Measurements from ENCODE around the gene ELP2.
"Not testable (repeated sequence)": the region's sequence is repeated elsewhere in the genome, so short reads cannot be mapped to it uniquely, and the experiment has no call there.

Gene ELP2

GRCh38 chr18:36188916-36189315 is 59.2 kb downstream of the ELP2 start:
- no peak for DNase-seq (ENCODE audit: low read depth)

GRCh38 chr18:36189486-36189885 is 59.8 kb downstream of the ELP2 start:
- DNase-seq (ENCODE audit: low read depth), result no peak

- DNase-seq (ENCODE audit: low read depth), result no peak
Measured at GRCh38 chr18:36191286-36191685, 61.6 kb downstream of the ELP2 start.

GRCh38 chr18:36191711-36192110 is 62.0 kb downstream of the ELP2 start:
- DNase-seq (ENCODE audit: low read depth), result no peak

GRCh38 chr18:36194600-36195315 is 65.1 kb downstream of the ELP2 start:
- no peak for DNase-seq (ENCODE audit: low read depth)

GRCh38 chr18:36195427-36196122 is 65.9 kb downstream of the ELP2 start:
- DNase-seq (ENCODE audit: low read depth), result no peak

- no peak for DNase-seq (ENCODE audit: low read depth)
Measured at GRCh38 chr18:36196238-36196995, 66.7 kb downstream of the ELP2 start.

- no peak for DNase-seq (ENCODE audit: low read depth)
Measured at GRCh38 chr18:36197511-36198166, 67.9 kb downstream of the ELP2 start.

GRCh38 chr18:36199691-36200295 is 70.1 kb downstream of the ELP2 start:
- DNase-seq (ENCODE audit: low read depth), result no peak

GRCh38 chr18:36200354-36200771 is 70.7 kb downstream of the ELP2 start:
- DNase-seq (ENCODE audit: low read depth), result no peak

GRCh38 chr18:36201765-36202164 is 72.1 kb downstream of the ELP2 start:
- DNase-seq (ENCODE audit: low read depth), result no peak

- DNase-seq (ENCODE audit: low read depth), result no peak
Measured at GRCh38 chr18:36203360-36203895, 73.7 kb downstream of the ELP2 start.

GRCh38 chr18:36205166-36205565 is 75.5 kb downstream of the ELP2 start:
- no peak for DNase-seq (ENCODE audit: low read depth)

- DNase-seq (ENCODE audit: low read depth), result no peak
Measured at GRCh38 chr18:36207303-36207702, 77.6 kb downstream of the ELP2 start.

- not testable (repeated sequence) for DNase-seq (ENCODE audit: low read depth)
Measured at GRCh38 chr18:36207969-36208368, 78.3 kb downstream of the ELP2 start.

- no peak for DNase-seq (ENCODE audit: low read depth)
Measured at GRCh38 chr18:36211612-36212065, 81.9 kb downstream of the ELP2 start.

GRCh38 chr18:36212301-36213171 is 82.8 kb downstream of the ELP2 start:
- DNase-seq (ENCODE audit: low read depth), result no peak

GRCh38 chr18:36214811-36215210 is 85.1 kb downstream of the ELP2 start:
- DNase-seq (ENCODE audit: low read depth), result no peak

GRCh38 chr18:36215577-36215976 is 85.9 kb downstream of the ELP2 start:
- no peak for DNase-seq (ENCODE audit: low read depth)

- no peak for DNase-seq (ENCODE audit: low read depth)
Measured at GRCh38 chr18:36217348-36217747, 87.6 kb downstream of the ELP2 start.

- DNase-seq (ENCODE audit: low read depth), result no peak
Measured at GRCh38 chr18:36229188-36229587, 99.5 kb downstream of the ELP2 start.
